GM19239 (cell line): ENCODE measurements around the gene LRWD1.

Experiments
- DNase-seq: peaks from one replicate; pipeline ENCODE4 v3.0.0; 2011; ENCODE audit warnings: low spot score; ENCODE audit not compliant: insufficient read length
- FAIRE-seq: peaks from 2 replicates; lab custom pipeline; 2011; peaks lifted over from hg19 to GRCh38; lab: Jason Lieb, UNC

LRWD1 gene

DNA sequence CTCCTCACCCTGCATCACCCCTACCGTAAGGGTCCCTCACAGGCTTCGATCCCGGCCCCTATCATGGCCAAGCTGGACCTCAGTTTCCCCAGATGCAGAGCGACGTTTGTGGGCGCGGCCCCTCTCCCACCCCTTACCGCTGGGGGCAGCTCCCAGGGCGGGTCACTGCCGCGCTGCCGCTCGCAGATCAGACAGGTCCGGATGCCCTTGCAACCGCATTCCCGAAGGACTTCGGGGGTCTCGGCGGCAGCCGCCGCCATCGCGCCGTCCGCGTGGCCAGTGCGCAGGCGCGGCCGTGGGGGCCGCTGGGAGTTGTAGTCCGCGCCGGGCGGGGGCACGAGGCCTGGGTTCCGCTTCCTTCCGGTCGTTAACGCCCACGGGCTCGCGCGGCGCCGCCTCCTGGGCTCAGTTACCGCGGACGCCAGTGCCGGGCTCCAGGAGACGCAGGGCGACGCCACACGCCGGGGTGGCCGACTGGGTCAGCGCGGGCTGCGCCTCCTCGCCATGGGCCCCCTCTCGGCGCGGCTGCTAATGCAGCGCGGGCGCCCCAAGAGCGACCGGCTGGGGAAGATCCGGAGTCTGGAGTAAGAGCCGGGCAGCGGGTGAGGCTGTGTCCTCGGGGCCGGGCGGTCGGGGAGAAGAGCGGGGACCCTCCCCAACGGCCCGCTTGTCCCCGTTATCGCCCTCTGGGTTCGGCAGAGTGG lies at the start of gene LRWD1, which contains the start of gene ALKBH4:
Gene LRWD1 (plus strand): TSS at position 408 of the 704 bp plus-strand sequence. CDS start 97 bp downstream, at position 505.
Gene ALKBH4 (minus strand): TSS at position 287 of the 704 bp plus-strand sequence. CDS start 27 bp downstream, at position 260.
- DNase-seq (peak; percentile 99), FAIRE-seq (peak; percentile 86)

DNA sequence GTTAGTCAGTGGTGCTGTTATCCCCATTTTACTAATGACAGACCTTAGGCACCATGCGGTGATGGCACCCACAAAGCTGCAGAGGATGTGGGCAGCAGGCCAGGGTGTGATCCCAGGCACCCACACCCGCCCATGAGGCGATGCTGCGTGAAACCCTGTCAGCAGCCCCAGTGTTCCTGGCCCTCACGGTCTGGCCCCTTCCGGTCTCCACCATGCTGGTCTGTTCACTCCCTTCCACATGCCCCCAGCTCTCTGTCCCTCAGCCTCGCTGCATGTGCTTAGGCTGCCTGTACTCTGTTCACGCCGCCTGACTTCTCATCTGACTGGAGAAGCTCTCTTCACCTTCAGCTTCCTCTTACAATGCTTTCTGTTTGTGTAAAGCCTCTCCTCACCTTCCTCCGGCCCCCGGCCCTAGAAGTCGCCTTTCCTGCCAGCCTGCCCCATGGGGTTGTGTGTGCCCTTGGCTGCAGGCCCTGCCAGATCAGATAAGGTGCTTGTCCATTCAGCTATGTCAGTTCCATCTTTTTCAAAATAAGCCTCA lies 49.0 kb upstream of the LRWD1 start:
- peak; percentile 90 for FAIRE-seq
- DNase-seq: no peak

DNA sequence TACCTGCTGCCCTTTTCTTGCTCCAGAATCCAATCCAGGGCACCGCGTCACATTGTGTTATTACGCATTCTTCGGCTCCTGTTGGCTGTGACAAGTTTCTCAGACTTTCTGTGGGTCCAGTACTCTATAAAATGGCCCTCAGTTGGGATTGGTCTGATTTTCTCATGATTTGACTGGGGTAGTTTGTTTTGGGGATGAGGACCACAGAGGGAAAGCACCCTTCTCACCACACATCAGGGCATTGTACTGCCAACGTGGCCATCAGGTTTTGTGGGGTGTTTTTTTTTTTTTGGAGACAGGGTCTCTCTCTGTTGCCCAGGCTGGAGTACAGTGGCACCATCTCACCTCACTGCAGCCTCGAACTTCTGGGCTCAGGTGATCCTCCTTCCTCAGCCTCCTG lies 48.4 kb upstream of the LRWD1 start:
- DNase-seq (no peak), FAIRE-seq (no peak)

DNA sequence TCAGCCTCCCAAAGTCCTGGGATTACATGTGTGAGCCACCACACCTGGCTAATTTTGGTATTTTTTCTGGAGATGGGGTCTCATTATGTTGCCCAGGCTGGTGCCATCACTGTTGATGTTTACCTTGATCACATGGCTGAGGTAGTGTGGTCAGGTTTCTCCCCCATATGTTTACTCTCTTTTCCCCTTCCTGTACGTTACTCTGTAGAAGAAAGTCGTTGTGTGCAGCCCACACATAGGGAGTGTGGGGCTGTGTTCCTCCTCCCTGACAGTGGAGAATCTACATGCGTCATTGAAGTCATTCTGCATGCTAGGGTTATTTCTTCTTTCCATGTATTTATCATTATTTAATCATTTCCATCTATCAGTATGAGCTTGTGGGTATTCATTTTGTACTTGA lies 47.7 kb upstream of the LRWD1 start:
- FAIRE-seq (no peak), DNase-seq (no peak)

DNA sequence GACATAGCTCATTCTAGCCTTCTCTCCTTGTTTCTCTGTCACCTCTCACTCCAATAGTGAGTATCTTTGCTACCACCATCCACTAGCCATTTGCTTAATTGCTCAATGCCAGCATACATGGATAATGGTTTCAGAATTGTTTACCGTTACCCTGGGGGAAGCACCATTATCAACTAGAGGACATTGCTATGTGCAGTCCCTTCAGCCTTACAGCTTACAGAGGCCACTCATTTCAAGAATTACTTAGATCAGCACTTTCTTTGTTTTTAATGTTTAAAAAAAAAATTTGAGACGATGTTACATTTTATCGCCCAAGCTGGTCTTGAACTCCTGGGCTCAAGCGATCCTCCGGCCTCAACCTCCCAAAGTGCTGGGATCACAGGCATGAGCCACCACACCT lies 46.2 kb upstream of the LRWD1 start:
- FAIRE-seq (no peak), DNase-seq (no peak)

DNA sequence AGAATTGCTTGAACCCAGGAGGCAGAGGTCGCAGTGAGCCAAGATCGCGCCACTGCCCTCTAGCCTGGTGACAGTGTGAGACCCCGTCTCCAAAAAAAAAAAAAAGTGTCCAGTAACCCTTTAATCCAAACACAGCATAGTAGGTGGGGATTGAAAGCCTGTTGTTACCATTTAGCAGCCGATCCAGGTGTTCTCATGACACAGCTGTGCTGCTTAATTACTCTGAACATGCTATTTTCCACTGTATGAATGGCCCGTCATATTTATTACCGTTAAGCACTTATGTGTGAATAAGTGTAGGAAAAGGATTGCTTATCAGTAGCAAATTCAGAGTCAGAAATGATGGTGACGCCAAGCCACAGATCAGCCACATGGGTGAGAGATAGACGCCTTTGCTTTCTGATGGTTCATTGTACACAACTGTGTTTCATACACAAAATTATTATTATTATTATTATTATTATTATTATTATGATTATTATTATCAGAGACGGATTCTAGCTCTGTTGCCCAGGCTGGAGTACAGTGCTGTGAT lies 43.0 kb upstream of the LRWD1 start:
- FAIRE-seq: no peak
- DNase-seq: no peak

DNA sequence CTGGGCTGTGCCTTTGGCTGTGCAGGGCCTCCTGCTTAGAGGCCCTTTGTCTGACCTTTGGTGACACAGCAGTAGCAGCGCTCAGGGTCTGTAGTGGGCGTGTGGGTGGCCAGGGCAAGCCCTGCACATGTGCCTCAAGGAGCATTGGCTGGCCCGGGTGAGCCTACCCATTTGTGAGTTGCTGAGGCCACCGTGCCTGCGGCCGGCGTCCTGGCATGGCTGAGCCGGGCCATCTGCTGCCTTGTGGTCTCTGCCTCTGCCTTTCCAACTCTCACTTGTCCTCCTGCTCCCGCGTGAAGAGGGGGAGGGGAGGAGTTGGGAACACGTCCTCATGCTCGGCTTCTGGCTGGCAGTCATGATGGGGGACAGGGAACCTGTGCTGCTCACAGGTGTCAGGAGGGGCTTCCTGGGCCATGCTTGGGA lies 40.6 kb upstream of the LRWD1 start:
- FAIRE-seq (no peak), DNase-seq (no peak)

DNA sequence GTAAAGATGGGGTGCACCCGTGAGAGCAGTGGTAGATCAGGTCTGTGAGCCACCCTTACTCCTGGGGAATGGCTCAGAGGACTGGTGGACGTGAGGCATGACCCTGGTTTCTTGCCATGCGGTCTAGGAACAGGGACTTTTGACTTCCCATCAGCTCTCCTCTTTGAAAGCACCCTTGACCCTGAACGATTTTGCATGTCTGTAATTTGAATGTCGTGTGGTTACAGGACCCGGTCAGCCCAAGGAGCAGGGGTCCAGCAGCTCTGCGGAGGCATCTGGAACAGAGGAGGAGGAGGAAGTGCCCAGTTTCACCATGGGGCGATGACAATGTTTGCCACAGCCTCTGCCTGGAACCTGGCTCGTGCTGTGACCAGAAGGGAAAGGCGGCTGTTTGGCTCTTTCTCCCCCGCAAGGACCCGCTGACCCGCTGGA lies 40.0 kb upstream of the LRWD1 start:
- DNase-seq (no peak), FAIRE-seq (no peak)

DNA sequence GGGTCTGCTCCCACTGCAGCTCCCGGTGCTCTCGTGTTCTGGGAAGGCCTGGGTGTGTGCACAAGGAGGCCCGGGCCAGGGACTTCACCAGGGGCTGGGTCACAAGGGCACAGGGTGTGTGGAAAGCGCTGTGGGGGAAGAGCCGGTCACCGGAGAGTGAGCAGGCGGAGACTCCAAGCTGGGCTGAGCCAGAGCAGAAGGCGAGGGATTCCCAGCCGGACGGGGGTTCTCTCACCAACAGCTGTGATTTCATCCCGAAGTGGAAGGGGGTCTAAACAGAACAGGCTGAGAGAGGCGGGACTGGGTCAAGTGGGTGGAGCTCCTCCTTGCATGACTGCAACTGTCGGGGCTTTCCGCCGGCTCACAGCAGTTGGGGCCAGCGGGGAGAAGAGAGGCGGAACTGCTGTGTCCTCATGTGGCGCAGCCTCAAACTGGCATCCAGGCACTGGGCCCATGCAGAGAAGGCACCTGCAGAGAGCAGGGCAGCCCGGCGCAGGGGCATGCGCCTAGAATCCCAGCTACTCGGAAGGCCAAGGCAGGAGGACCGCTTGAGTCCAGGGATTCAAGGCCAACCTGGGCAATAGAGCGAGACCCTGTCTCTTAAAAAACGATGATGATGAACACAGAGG lies 39.0 kb upstream of the LRWD1 start:
- DNase-seq (peak; percentile 57), FAIRE-seq (no peak)

DNA sequence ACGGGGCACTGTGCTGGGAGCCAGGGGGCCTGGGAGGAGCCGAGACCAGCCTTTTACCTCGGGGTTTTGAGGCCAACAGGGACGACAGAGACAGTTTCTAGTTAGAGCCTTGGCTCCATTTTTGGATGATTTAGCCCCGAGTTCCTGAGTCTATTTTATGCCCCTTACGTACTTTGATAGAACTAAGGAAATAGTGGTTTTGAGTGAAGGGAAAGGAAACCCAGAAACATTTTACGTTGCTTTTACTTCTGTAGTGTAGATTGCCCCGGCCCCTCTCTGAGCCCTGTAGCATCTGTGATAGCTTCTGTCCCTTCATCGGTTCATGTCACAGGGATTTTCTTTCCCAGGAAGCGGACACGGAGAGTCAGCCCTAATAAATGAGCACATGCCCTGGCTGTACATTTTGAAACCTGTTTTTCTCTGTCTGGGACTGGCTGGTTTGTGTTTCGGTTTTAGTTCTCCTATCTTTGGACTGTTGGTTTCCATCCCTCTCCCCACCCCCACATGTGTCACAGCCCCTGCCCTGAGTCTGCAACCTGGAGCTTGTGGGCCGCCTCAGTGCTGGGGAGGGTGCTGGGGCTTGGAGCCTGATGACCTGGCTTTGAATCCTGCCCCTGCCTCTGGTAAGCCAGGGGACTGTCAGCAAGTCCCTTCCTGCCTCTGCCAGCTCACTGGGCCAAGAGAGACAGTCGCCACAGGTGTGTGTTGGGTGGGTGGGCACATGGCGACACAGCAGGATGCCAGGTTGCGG lies 38.3 kb upstream of the LRWD1 start:
- peak; percentile 98 for FAIRE-seq

DNA sequence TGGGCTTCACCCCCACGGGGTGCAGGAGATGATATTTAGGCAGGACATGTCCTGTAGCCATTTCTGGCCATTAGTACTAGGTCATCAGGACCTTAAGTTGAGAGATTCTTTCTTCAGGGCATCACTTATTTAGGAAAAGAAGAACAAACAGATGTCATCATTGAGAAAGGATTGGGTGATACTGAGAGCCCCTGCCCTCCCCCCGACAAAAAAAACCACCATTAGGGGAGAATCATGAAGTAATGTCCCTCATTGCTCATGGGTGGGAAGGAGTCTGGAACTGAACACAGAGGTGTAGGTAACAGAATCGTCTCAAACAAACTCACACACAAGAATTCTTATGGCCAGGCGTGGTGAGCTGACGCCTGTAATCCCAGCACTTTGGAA lies 37.8 kb upstream of the LRWD1 start:
- no peak for FAIRE-seq
- no peak for DNase-seq

More for the DNA sequence above, 38.3 kb upstream of the LRWD1 start:
- peak; percentile 60 for DNase-seq

DNA sequence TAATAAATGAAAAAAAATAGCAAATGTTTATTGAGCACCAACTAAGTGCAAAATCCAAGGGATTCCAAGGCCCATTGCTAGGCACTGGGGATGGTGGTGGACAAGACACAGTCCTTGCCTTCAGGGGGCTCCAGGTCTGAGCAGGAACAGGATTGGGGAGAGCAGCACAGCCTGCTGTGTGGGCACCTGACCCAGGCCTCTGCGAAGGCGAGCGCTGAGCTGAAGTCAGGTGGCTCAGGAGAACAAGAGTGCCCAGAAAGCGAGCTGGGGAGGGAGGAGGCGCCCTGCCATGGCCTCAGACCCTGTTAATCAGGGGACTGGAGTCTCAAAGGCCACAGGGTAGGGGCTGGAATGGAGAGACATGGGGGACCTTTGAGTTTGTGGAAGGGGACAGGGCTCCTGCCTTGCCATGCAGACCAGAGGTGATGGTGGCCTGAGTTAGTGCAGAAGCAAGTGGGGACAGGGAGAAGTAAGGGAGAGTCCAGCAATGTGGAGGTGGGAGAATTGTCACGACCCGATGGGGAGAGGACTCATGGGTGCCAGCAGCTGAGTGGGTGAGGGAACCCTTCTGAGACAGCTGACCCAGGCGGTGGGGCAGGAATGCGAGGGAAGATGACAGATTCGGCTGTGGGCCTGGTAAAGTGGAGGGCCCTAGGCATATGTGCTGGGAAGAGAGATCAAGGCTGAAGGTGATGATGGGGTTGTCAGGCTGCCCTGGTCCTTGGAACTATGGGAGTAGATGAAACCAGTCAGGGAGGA lies 35.5 kb upstream of the LRWD1 start:
- FAIRE-seq (no peak), DNase-seq (no peak)

DNA sequence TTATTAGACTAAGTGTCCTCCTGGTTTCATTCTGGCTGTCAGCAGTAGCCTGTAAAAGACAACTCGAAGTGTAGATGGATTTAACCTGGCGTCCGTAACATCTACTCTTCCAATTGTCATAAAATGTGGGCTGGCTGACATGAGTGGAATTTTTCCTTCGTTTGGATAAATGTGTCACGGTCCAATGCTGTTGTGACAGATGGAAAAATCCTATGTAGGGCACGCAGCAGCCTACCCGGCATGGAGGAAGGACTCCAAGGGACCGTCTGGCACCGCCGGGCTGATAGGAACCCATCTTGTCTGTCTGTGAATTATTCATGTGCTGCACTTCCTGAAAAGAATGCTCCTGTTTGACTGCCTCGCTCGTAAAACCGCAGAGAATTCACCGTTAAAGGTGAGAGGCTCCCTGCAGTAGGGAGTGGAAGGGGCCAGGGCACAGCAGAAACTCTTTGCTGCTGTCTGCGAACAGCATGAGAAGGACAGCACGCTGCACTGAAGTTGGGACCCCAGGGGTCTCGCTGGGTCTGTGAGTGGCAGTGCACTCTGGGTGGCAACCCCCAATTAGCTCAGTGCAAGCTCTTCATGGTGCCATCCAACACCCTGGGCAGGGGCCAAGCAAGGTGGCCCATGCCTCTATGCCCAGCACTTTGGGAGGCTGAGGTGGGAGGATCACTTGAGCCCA lies 33.0 kb upstream of the LRWD1 start:
- peak; percentile 99 for FAIRE-seq
- DNase-seq: no peak

DNA sequence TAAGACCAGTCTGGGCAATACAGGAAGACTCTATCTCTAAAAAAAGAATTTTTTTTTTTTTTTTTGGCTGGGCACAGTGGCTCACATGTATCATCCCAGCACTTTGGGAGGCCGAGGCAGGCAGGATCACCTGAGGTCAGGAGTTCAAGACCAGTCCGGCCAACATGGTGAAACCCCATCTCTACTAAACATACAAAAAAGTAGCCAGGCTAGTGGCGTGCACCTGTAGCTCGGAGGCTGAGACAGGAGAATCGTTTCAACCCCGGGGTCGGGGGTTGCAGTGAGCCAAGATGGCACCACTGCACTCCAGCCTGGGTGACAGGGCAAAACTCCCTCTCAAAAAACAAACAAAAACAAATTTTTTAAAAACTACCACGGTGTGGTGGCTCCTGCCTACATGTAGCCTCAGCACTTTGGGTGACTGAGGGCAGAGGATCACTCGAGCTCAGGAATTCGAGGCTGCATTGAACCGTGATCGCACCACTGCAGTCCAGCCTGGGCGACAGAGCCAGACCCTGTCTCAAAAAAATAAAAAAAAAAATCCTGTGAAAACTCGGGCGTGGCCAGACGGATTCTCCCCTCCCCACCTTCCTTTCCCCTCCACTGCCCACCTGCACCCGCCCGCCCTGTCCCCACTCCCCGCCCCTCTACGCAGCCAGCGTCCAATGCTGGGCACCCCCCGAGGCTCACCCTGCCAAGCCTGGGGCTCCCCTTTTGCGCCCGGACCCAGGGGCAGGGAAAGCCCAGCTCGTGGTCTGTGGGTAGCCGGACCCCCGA lies 32.2 kb upstream of the LRWD1 start:
- FAIRE-seq (peak; percentile 70), DNase-seq (no peak)

DNA sequence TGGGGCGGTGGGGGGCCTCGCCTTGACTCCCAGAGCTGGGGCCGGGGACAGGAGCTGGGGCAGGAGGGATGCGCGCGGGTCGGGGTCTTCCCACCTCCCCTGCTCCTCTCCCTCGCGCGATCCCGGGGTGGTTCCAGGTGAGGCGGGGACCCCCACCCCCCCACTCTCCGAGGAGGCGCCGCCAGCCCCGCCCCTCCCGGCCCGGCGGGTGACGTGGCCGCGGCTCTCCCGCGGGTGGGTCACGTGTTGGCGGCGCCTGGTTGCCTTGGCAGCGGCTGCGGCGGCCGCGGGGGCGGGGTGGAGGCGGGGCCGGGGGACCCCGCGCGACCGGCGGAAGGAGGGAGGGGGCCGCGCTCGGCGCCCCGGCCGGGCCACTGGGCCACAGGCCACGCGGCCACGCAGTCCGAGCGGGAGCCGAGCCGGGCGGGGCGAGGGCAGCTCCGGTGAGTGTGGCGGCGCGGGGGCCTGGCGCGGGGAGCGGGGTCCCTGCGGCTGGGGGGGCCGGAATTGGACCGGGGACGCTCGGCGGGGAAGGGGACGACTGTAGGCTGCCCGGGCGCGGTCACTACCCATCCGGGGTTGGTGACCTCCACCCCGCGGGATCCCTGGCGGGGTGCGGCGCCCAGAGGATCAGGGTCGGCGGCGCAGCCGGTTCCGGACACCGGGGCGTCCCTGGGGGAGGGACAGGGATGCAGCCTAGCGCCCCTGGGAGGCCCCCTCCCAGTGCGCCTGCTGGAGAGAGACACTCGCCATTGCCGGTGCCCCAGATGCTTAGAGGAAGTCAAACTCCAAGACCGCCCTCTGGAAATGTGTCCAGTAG lies 31.4 kb upstream of the LRWD1 start, which contains the start of gene ORAI2:
Gene ORAI2 (plus strand): TSS at position 357 of the 820 bp plus-strand sequence. CDS start 5,382 bp downstream, outside the sequence.
- FAIRE-seq: peak; percentile 31
- DNase-seq: no peak

DNA sequence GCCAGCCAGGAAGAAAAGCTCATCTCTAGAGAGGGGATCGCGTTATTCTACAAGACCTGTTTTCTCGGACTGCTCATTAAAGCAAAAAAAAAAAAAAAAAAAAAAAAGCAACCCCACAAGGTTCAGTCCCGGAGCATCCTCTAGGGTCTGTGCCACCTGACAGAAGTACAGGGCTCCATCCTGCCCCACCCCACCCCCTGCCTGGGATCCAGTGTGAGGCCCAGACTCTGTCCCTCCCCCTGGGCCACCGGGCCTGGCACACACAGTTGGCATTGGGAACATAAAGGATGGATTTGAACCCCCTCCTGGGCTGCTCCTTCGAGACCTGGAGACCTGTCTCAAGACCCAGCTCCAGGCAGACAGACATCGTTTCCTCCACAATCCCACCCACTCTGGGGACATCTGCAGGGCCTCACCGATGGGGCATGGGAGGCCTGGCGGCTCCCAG lies 30.7 kb upstream of the LRWD1 start:
- FAIRE-seq (peak; percentile 76), DNase-seq (no peak)

DNA sequence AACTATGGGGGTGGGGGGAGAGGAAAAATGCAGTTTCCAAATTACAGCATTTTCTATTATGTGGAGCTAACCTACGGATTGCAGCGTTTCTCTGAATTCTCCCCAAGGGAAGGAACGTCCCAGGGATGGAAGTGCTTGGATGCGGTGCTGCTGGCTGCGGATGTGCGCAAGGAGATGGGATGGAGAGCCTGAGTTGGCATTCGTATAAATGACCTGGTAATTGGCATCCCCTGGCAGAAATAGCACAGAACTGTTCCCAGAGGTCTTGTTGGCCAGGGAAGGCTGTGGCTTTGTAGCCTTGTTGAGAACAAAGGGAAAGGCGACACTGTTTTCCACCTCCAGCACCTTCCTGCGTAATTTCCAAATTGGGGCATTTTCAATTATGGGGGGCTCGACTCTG lies 28.7 kb upstream of the LRWD1 start:
- no peak for FAIRE-seq
- no peak for DNase-seq
